ENCODE results near the gene FAM168A.

FAM168A gene

DNA sequence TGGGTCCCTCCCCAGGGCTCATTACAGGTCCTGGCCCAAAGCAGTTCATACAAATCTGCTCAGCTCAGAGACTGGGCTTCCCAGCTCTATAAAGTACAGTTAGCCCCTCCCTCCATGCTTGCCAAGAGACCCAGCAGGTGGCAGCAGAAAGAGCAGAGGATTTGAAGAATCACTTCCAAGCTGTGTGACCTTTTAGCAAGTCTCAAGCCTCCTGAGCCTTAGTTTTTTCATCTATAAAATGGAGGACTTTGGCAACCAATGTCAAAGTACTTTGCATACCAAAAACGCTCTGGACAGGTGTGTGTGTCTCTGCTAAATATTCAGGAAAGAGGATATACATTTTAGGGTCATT is 195.1 kb downstream of the FAM168A start:
- DNase-seq, result no peak

DNA sequence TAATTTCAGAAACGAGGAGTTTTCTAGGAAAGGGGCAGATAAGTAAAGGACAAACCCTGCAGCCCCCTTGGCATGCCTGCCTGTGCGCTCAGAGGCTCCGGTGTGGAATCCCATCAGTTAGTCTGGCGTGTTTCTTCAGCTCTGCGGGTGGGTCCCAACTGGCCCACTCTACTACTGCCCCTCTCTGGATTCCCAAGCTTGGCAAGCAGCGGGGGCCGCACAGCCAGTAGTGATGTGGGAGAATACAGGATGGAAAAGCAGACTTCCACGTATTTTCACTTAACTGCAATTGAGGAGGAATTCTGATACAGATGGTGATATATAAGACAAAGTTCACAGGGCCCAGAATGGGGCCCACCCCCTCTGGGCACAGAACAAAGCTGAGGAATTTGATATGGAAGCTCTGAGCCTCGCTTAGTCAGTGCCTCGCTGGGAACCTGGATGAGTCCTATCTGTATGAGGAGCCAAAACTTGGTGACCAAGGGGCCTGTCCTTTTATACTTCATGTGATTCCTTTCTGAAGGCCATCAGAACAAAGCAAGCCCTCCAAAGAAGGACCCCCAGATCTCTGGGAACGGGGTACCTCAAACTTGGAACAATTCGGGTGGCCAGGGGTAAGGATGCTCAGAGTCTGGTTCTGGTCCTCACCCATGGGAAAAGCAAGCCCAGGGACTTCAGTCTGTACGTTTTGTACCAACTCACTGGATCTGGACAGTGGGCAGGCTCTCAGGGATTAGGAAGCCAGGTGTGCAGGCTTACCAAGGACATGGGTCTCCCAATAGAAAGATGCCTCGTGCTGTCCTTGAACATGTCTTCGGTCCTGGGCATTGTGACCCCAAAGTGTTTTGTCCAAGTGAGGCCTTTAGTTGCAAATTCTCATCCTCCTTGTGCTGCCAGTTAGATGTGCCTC is 195.7 kb downstream of the FAM168A start:
- DNase-seq, result no peak

DNA sequence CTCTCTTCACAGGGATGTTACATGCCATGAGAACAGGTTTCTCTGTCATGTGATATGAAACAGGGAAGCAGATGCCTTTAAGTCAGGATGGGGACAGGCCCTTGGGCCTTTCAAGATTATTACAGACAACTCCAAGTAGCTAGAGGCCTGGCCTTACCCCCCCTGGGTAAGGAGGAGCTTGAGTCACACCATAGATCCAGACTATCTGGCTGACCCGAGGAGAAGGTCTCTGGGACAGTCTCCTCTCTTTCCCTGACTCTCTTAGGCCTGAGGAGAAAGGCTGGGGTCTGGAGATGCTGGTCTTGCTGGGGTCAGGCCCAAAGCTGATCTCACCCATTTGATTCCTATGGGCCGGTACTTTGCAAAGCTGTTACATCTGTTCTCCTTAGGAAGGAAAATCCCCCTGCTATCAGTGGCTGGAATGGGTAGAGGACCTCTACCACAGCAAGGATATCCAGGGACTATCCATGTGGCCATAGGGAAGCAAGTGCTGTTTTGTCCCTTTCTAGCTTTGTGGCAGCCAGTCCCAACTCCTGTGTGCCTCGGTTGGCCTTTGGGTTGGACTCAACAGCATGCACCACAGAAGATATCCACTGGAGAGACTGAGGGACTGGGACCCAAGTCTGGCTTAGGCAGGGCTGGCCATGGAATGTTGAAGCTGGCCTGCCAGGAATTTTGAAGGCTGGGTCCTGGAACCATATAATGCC is 196.5 kb downstream of the FAM168A start:
- no peak for DNase-seq

DNA sequence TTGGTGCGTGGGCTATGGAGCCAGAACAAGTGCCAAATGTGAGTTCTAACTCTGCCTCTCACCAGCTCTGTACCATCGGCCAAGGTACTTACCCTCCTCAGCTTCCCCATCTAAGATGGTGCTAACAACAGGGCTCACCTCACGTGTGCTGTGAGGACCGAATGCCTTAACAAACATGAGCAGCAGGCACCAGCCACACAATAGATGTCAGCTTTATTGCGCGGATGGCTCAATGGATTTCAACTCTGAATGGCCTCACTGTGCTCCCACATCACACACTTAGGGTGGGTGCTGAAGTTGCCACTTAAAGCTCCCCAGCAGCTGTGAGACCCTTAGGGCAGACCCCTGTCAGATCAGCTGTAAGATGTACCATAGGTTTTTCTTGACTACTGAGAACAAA is 197.6 kb downstream of the FAM168A start:
- DNase-seq, result no peak

DNA sequence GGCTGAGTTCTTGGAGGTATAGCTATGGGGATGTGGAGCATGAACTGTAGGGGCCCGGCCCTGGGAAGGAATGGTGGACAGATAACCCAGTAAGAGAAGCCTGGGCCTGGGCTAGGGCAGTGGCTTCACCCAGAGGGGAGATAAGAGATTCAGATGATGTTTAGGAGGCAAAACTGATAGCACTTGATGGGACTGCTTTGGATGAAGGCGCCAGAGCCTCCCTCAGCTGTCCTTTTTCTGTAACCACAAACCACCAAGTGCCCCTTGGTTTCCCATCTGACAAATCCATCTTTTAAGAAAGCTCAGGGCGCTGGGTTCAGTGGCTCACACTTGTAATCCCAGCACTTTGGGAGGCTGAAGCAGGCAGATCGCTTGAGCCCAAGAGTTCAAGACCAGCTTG is 198.3 kb downstream of the FAM168A start:
- DNase-seq, result no peak

DNA sequence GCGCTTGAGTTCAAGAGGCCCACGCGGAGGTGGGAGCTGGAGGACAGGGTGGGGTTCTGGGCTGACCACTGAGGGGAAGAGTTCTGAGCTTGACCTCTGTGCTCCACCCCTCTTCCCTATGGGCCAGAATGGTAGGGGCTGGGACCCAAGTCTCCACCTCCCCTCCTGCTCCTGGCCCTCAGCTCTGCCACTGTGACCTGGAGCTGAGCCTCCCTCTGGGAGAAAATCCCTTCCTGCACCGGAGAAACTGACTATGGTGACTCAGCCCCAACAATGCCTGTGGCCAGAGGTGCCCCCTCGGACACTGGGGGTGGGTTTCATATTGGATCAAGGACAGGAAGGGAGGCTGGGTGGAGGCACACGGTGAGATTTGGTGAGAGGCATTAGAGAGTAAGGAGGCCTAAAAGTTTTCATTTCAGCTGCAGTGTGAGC is 198.7 kb downstream of the FAM168A start:
- DNase-seq, result no peak

DNA sequence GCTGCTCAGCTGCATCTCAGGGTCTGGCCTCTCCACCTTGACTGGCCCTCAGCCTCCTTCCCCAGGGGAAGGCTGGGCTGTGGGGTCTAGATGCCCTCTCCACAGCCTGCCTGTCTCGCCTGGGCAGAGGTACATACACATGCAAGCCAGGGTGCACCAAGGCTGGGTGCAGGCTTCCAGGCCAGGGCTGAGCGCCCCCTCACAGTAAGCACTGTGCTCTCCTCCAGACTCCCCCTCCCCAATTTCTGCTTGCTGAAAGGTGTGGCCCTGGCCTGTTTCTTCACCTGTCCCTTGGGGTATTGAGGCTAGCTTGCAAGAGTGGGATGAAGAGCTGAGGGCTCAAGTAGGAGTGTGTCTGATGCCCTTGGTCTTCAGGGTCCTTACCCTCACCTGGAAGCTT is 199.2 kb downstream of the FAM168A start:
- no peak for DNase-seq

DNA sequence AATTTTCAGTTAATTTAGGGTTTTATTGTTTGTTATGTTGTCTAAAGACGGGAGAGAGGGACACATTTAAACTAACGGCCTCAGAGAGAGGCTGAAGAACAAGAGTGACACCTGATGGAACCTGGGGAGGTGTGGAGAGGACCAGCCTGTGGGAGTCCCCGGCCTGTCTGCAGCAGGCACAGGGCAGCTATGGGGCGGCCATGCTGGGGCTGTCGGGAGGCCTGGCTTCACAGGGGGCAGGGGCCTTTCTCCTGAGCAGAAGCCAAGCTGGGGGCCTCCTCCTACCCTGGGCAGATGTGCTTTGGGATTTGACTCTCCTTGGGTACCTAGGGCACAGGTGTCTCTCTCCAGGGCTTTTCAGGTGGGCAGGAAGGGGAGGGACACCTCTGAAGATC is 199.8 kb downstream of the FAM168A start:
- DNase-seq, result no peak

DNA sequence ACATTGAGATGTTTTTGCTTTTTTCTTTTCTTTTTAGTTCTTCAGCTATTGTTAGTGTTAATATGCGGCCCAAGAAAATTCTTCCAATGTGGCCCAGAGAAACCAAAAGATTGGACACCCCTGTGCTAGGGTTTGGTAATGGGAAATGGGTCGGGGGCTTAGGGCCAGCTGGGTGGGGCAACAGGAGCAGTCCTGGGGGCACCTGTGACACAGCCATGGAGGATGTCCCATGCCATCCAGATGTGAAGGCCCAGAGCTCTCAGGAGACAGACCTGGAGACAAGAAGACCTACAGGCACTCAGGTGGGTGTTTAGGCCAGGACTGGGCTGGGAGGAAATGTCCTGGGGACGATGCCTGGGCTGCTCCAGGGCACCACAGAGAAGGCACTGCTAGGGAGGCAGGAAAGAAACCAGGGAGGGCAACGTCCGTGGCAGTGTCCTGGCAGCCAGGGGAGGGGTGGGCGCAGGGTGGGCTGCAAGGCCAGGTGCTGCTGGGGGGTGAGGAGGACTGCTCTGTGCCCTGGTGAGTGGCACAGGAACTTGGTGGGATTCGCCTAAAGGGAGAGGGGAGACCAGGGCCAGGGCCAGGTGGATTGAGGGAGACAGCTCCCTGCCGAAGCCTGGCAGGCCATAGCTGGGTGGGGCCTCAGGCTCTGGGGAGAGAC is 200.3 kb downstream of the FAM168A start:
- no peak for DNase-seq

DNA sequence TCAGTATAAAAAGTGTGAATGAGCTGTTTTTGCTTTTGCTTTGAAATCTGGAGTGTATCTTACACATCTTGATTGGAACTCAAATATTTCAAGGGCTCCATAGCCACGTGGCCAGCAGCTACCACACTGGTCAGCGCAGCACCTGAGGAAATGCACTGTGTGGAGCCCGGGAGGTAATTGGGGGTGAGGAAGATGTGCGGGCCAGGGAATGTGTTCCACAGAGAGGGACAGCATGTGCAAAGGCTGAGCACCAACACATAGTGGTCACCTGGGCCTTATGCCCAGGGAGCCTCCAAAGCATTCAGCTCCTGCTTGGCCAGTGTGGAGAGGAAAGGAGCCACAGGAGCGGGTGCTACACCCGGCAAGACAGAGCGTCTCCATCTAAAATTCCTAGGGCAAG is 200.9 kb downstream of the FAM168A start:
- peak in 1 of 51 donors; percentile 17 for DNase-seq

DNA sequence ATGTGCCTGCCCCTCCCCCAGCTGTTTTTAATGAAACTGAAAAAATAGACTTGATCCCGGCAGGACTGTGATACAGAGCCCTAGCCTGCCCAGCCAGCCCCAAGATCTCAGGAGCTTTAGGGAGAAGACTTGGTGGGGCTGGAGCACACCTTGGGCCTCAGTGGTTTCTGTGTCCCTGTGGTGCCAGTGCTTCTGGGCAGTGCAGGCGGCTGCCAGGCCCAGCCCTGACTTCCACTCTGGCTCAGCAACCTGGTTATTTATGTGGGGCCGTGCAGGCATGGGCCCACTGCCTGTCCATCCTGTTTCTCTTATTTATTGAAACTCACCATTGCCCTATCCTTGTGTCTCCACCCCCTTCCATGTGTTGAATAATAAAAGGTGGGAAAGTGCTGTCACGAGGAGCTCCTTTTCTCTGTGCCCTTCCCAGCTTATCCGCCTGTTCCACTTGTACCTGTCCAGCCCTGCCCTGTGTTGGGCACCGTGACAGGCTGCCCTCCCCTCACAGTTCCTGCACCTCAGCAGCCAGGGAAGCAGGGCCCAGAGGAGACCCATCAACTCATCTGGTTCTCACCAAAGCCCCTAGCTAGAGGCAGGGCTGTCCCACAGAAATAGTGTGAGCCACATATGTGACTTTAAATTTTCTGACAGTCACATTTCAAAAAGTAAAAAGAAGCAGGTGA is 201.5 kb downstream of the FAM168A start:
- no peak for DNase-seq

DNA sequence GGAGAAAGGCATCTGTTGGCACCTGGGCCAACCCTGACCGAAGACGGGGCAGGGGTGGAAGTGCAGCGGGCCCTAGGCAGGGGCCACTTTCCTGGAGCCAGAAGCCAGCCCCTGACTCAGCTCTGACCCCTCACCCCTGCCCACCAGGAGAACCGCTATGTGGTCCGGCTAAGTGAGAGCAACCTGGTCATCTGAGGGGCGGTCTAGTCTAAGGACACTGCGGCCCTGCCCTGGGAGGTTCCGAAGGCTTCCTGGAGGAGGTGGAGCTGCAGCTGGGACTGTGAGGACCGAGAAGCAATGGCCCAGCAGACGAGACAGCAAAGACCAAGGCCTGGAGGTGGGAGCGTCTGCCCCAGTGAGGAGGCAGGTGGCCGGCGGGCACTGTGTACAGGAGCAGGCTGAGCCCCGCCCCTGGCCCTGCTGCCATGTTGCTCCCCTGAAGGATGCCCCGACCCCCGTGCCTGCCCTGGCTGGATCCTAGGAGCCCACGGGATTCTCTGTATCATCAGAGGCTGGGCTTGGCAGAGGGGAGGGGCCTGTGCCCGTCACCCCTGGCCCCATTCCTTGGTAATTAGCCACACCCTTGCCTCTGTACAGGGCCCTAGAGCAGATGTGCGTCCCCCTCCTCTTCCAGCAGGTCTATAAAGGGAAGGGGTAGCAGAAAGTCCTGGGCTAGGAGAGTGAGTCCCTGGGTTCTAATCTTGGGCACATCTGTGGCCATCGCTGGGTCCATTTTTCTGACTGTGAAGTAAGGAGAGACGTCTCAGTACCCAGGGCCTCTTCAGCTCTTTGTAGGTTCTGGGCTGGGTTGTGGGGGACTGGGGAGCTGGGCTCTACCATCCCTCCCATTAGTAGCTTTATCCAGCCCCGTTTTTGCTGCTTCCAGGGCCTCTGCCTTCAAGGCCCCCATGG is 202.4 kb downstream of the FAM168A start:
- DNase-seq, result no peak

DNA sequence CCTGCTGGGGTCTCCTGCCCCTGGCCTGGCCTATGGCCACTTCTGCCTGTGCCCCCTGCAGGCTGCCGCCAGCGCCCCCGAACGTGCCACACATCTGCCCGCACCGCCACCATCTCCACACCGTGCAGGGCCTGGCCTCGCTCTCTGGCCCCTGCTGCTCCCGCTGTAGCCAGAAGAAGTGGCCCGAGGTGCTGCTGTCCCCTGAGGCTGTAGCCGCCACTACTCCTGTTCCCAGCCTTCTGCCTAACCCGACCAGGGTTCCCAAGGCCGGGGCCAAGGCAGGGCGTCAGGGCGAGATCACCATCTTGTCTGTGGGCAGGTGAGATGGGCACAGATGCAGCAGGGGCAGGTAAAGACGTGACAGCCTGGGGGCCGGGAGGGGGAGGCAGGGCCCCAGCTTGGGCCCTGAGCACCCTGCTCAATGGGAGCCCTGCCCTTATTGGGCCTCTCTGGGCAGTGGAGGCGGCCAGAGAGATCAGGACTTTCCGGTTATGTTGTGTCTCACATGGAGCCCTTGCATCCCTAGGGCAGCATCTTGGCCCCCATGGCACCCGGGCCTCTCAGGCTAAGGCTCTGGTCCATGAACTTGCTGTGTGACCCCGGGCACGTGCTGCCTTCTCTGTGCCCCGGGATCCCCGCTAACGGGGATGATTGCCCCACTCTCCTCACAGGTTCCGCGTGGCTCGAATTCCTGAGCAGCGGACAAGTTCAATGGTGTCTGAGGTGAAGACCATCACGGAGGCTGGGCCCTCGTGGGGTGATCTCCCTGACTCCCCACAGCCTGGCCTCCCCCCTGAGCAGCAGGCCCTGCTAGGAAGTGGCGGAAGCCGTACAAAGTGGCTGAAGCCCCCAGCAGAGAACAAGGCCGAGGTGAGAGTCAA is 203.3 kb downstream of the FAM168A start:
- no peak for DNase-seq

DNA sequence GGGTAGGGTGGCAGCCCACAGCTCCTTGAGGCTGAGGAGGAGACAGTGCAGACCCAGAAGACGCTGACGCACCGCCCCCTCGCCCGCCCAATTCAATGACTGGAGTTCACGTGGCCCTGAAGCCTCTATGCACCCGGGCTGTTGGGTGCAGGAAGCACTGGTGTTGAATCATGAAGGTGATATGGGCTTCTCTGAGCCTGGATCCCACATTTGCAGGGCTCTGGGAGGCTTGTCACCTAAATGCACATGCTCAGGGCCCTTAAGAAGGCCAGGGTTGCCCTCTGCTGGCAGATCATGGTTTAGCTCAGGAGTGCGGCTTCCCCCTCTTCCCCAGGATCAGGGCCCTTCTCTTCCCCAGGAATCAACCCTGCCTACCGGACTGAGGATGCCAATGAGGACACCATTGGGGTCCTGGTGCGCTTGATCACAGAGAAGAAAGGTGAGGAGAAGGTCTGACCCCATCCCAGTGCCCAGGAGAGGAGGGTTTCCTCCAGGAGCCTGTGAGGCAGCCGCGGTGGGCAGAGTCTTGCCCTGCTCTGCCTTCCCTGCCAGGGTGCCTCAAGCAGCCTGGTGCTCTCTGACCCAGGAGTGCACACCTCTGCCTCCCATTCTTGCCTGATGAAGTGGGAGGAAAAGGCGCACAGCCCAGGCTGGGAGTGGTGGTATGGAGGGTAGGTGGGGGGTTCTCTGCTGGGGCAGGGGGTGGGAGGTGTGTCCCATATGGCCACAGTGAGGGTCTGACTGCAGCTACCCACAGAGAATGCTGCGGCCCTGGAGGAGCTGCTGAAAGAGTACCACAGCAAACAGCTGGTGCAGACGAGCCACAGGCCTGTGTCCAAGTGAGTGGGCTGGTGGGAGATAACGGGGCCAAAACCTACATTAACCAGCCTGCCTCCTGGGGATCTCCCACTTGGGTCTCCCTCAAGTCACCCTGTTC is 204.2 kb downstream of the FAM168A start:
- peak in 33 of 51 donors; percentile 15 to 80 (median 49) for DNase-seq

DNA sequence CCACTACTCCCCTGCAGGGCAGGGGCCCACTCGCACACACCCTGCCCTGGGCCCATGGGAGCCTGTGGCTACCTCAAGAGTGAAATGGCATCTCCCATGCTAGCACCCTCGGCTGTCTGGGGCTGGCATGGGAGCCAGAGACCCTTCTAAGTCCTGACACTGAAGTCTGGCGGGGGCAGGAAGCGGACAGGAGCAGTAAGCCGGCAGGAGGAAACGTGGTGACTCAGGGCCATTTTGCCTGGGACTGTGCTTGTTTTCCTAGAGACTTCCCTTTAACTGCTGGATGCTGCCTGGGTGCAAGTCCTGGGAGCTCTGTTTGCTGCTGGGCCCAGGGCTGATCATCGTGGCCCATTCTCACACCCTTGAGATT is 204.9 kb downstream of the FAM168A start:
- no peak for DNase-seq

DNA sequence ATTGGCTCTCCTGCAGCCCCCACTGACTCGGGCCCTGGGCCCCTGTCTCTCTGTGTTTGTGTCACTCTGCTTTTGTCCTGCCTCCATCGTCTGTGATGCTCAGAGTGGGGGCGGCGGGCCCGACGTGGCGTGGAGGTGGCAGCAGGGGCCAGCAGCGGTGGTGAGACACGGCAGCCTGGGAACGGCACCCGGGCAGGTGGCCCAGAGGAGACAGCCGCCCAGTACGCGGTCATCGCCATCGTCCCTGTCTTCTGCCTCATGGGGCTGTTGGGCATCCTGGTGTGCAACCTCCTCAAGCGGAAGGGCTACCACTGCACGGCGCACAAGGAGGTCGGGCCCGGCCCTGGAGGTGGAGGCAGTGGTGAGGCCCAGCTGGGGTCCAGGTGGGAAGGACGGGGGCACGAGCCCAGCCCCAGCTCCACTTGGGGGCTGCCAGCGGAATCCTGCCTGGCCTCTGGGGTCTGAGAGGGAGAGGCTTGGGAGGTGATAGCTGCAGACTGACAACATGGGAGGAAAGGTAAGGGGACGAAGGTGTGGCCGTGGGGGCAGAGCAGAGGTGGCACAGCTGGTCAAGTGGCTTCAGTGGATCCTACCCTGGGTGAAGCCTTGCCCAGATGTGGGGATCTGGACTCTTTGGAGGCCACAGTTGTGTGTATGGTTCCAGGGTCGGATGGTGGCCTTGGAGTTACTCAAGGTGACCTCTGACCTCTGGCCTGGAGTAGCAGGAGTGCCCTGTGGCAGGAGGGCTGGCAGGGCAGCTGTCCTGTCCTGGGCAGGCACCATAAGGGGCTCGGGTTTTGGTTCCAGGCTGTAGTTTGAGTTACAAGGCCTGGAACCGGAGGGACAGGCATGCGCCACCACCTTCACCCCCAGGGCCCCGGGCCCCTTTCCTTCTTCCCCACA is 205.6 kb downstream of the FAM168A start:
- DNase-seq, result no peak

DNA sequence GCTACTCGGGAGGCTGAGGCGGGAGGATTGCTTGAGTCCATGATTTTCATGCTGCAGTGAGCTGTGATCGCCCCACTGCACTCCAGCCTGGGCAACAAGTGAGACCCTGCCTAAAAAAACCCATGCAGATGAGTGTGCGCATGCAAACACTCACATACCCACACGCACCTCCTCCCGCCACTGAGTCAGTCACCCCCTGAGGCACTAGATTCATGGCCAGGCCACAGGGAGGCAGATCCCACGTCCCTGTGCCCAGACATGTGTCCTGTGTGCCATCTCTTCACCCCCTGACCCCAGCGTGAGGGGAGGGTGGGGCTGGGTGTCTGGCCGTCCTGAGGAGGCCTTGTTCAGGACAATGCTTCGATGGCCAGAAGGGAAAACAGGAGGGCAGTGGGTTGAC is 206.2 kb downstream of the FAM168A start:
- no peak for DNase-seq

Measured in hypothalamus (tissue), 51 donors.